B cell (primary cell): ENCODE data around the gene PPP1R14B. TPM values are rescaled to one million over a fixed set of nuclear protein-coding genes. Genes with fewer than 3 reads are reported as not detected.

Source experiments
- ATAC-seq: fragments of 200-7000 bp; cut with Tn5 transposase; one replicate; pipeline ENCODE4 v1.10.0; 2021; ENCODE audit warnings: low read depth, mild to moderate bottlenecking, moderate number of reproducible peaks, moderate library complexity
- CTCF ChIA-PET: fragments of 350-600 bp; sonication (Branson Sonifier 250); formaldehyde crosslinking; loops from one replicate; lab custom pipeline; 2021; ENCODE audit warnings: antibody characterized with exemption, inconsistent platforms; lab: Charles Lee
- POLR2A ChIA-PET: fragments of 350-600 bp; sonication (Branson Sonifier 250); formaldehyde crosslinking; loops from one replicate; lab custom pipeline; 2021; ENCODE audit warnings: antibody characterized with exemption; lab: Charles Lee
- DNase-seq: peaks from one replicate; pipeline ENCODE4 v3.0.0; 2013
- H2AFZ ChIP-seq: 2 replicates; pipeline ENCODE4 v1.6.1; 2012; ENCODE audit warnings: mild to moderate bottlenecking, low read depth, low read length; ENCODE audit not compliant: insufficient read depth, poor library complexity, severe bottlenecking
- H3K27ac ChIP-seq, 2 donors: 1 replicate in 1 of 2; 2 replicates in 1 of 2; pipeline ENCODE4 v1.5.1; 2012 to 2013; ENCODE audit warnings: low read length in 2 of 2, mild to moderate bottlenecking in 2 of 2, moderate library complexity in 1 of 2
- H3K27me3 ChIP-seq, 4 experiments: fragments of 200-600 bp in 1 of 4; sonication (generic) in 1 of 4; replicated peaks in 1 of 4; 1 replicate in 2 of 4; 2 replicates in 2 of 4; pipeline versions ENCODE4 v1.6.1 to v1.7.0; 2013 to 2016; ENCODE audit warnings: low read length in 3 of 4, mild to moderate bottlenecking in 2 of 4, mixed read lengths in 1 of 4, moderate library complexity in 1 of 4; ENCODE audit not compliant: insufficient read depth in 4 of 4, control insufficient read depth in 3 of 4; ENCODE audit errors: control extremely low read depth in 1 of 4
- H3K36me3 ChIP-seq, 2 experiments: replicated peaks in 1 of 2; 1 replicate in 1 of 2; 2 replicates in 1 of 2; pipeline versions ENCODE4 v1.6.1 to v1.7.1; 2013; ENCODE audit warnings: low read length in 1 of 2; ENCODE audit not compliant: insufficient read depth in 2 of 2, control insufficient read depth in 1 of 2; ENCODE audit errors: control extremely low read depth in 1 of 2, extremely low read depth in 1 of 2
- H3K4me1 ChIP-seq, 2 donors: fragments of 200-600 bp in 1 of 2; sonication (generic) in 1 of 2; 1 replicate in 1 of 2; 2 replicates in 1 of 2; pipeline versions ENCODE4 v1.5.1 to v1.6.1; 2013 to 2017; ENCODE audit warnings: low read length in 2 of 2; ENCODE audit not compliant: control insufficient read depth in 2 of 2, insufficient read depth in 2 of 2
- H3K4me2 ChIP-seq: replicated peaks from 2 replicates; pipeline ENCODE3; 2012; ENCODE audit warnings: mild to moderate bottlenecking, low read depth, low read length; ENCODE audit not compliant: poor library complexity, severe bottlenecking
- H3K4me3 ChIP-seq, 5 experiments: fragments of 200-600 bp in 1 of 5; sonication (generic) in 1 of 5; 1 replicate in 3 of 5; 2 replicates in 2 of 5; pipeline versions ENCODE4 v1.5.1 to v1.7.0; 2011 to 2016; ENCODE audit warnings: low read length in 4 of 5, mild to moderate bottlenecking in 4 of 5, low read depth in 2 of 5, control low read depth in 1 of 5, moderate library complexity in 1 of 5; ENCODE audit not compliant: insufficient read depth in 1 of 5; ENCODE audit errors: control extremely low read depth in 1 of 5, extremely low read depth in 1 of 5
- H3K79me2 ChIP-seq: fragments of 200-600 bp; sonication (generic); one replicate; pipeline ENCODE4 v1.6.0; 2016; ENCODE audit warnings: low read length; ENCODE audit not compliant: control insufficient read depth, insufficient read depth
- H3K9ac ChIP-seq: fragments of 200-600 bp; sonication (generic); 2 replicates; pipeline ENCODE4 v1.6.1; 2017; ENCODE audit warnings: mild to moderate bottlenecking, low read length, moderate library complexity
- H3K9me3 ChIP-seq, 3 donors: one replicate each; pipeline versions ENCODE4 v1.6.1 to v1.7.1; 2013; ENCODE audit warnings: low read length in 2 of 3; ENCODE audit not compliant: control insufficient read depth in 2 of 3, insufficient read depth in 1 of 3; ENCODE audit errors: control extremely low read depth in 1 of 3
- H4K20me1 ChIP-seq: 2 replicates; pipeline ENCODE4 v1.6.0; 2012; ENCODE audit warnings: mild to moderate bottlenecking, low read length; ENCODE audit not compliant: insufficient read depth, control insufficient read depth, poor library complexity, severe bottlenecking
- H3K27ac Mint-ChIP-seq: one replicate; pipeline ENCODE4 v1.8.0; 2021; ENCODE audit warnings: mixed read lengths
- H3K27me3 Mint-ChIP-seq: one replicate; pipeline ENCODE4 v1.8.0; 2021; ENCODE audit warnings: mixed read lengths
- H3K4me1 Mint-ChIP-seq: one replicate; pipeline ENCODE4 v1.8.0; 2021; ENCODE audit warnings: mixed read lengths
- H3K4me3 Mint-ChIP-seq: one replicate; pipeline ENCODE4 v1.8.0; 2021; ENCODE audit warnings: mixed read lengths
- H3K9me3 Mint-ChIP-seq: one replicate; pipeline ENCODE4 v1.8.0; 2022; ENCODE audit warnings: mixed read lengths; ENCODE audit not compliant: insufficient read depth
- EZH2 ChIP-seq: IDR thresholded peaks from 2 replicates; pipeline ENCODE4 v1.6.1; 2012; ENCODE audit warnings: borderline replicate concordance, low read depth, mild to moderate bottlenecking, moderate library complexity, low read length; ENCODE audit not compliant: insufficient read depth, poor library complexity, severe bottlenecking
- WGBS: methylation state at CpG from one replicate; pipeline ENCODE4 v1.1.5; 2013; ENCODE audit warnings: missing lambda C conversion rate; ENCODE audit not compliant: insufficient coverage; 5-methylcytosine and 5-hydroxymethylcytosine counted together
- intact Hi-C: fragments of 100-400 bp; cut with micrococcal nuclease; formaldehyde crosslinking; loops from one replicate; pipeline ENCODE4 v1.10.0; 2022
- polyA plus RNA-seq: library from polyadenylated mRNA; depleted of rRNA; stranded (reverse); fragments of >200 nt; gene quantifications from 2 replicates; pipeline ENCODE4 v1.2.3, GENCODE V29; 2012
- total RNA-seq, 2 donors: library from RNA; stranded (reverse); fragments of 120-200 nt in 1 of 2; gene quantifications; 1 replicate in 1 of 2; 2 replicates in 1 of 2; pipeline versions ENCODE4 v1.2.3 to v1.2.4, GENCODE V29; 2013 to 2022
- TF ChIP-seq, protein P1 (sequence below): fragments of 200-600 bp; IDR thresholded peaks from one replicate; pipeline ENCODE4 v1.8.0; 2022; ENCODE audit warnings: antibody characterized with exemption, mild to moderate bottlenecking

PPP1R14B gene
- total and polyA plus RNA-seq, 2 donors (not counting 1 experiment from before 2014, with no cell fraction given), result 41.2 to 51.0 TPM

DNA sequence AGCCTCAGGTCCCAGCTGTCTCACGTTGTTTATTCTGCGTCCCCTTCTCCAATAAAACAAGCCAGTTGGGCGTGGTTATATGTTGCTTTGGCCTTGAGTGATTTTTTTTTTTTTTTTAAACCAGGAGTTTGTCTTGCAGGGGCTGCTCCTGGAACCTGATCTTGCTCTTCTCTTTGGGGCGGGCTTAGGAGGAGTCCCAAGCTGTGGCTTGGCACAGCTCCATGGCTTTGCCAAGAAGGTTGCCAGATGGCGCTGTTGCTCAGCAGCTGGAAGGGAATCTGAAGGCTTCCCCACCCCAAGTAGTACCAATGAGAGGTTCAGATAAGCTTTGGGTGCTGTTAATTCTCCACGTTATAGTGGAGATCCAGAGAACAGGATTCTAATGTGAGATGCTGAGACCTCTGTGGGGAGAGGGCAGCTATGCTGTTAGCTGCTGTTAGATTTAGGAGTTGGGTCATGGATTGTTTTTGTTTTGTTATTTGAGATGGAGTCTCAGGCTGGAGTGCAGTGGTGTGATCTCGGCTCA, 42.2 kb downstream of the PPP1R14B start:
- no peaks in the 10 kb centered on the region for H3K27me3 Mint-ChIP-seq
- peak overlapping the region; percentile 95 for H3K27ac Mint-ChIP-seq
- TF ChIP-seq, protein P1, sequence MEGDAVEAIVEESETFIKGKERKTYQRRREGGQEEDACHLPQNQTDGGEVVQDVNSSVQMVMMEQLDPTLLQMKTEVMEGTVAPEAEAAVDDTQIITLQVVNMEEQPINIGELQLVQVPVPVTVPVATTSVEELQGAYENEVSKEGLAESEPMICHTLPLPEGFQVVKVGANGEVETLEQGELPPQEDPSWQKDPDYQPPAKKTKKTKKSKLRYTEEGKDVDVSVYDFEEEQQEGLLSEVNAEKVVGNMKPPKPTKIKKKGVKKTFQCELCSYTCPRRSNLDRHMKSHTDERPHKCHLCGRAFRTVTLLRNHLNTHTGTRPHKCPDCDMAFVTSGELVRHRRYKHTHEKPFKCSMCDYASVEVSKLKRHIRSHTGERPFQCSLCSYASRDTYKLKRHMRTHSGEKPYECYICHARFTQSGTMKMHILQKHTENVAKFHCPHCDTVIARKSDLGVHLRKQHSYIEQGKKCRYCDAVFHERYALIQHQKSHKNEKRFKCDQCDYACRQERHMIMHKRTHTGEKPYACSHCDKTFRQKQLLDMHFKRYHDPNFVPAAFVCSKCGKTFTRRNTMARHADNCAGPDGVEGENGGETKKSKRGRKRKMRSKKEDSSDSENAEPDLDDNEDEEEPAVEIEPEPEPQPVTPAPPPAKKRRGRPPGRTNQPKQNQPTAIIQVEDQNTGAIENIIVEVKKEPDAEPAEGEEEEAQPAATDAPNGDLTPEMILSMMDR, result peak; percentile 75
- TF ChIP-seq EZH2, result no peak
- Histone ChIP-seq H3K79me2 (peaks cover 34% of the 10 kb centered on the region), H3K4me2 (peak overlapping the region; percentile 30), H4K20me1 (peaks cover 18% of the 10 kb centered on the region), H3K4me1 (peaks cover 30 to 45% of the 10 kb centered on the region in 2 donors), H3K4me3 (no peak overlapping the region), H3K27ac (peak overlapping the region in 1 of 2 donors; percentile 35), H3K36me3 (peaks cover 0 to 47% of the 10 kb centered on the region in 2 experiments), H3K9me3 (no peaks in the 10 kb centered on the region), H3K27me3 (no peaks in the 10 kb centered on the region), H3K9ac (no peak overlapping the region), H2AFZ (no peak overlapping the region)
- ChIA-PET CTCF (interaction anchor here (0.6 to 10.3 kb wide), 39 partner anchors 9 to 450 kb away, joined by 3 to 243 read pairs (median 6); partner anchors contain the start of genes BAD, CATSPERZ, DNAJC4 and ESRRA), POLR2A (interaction anchor here (0.7 to 4.8 kb wide), 11 partner anchors 21 to 448 kb away, joined by 3 to 78 read pairs (median 5); partner anchors contain the start of genes ESRRA, FKBP2, NUDT22 and PPP1R14B)
- peak; percentile 48 for ATAC-seq
- peak; percentile 89 for DNase-seq
- H3K9me3 Mint-ChIP-seq, result no peaks in the 10 kb centered on the region
- H3K4me3 Mint-ChIP-seq, result peak overlapping the region; percentile 80
- intact Hi-C loops, result loop anchor here (1.0 to 10.0 kb wide), 3 partner anchors 65 to 450 kb away; no protein-coding TSS in a partner anchor
- 30% methylated on average over 2 of the region's 7 CpGs for WGBS
- peaks cover 44% of the 10 kb centered on the region for H3K4me1 Mint-ChIP-seq

DNA sequence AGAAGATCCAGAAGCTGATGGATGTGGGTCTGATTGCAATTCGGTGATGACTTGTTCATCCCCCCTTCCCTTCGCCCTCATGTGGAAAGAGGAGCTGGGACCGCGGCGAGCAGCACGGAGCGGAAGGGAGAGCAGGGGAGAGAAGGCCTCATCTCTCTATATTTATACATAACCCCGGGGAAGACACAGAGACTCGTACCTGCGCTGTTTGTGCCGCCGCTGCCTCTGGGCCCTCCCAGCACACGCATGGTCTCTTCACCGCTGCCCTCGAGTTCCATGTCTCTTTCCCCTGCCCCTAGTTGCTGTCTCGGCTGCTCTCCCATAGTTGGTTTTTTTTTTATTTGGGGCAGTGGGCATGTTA, 42.7 kb downstream of the PPP1R14B start:
- H2AFZ ChIP-seq, result no peak overlapping the region
- Mint-ChIP-seq H3K9me3 (no peaks in the 10 kb centered on the region), H3K27ac (peak overlapping the region; percentile 26), H3K4me3 (no peak overlapping the region), H3K4me1 (peaks cover 41% of the 10 kb centered on the region), H3K27me3 (no peaks in the 10 kb centered on the region)
- no peaks in the 10 kb centered on the region for H3K27me3 ChIP-seq
- H3K4me2 ChIP-seq, result no peak overlapping the region
- POLR2A ChIA-PET, result interaction anchor here (0.7 to 4.8 kb wide), 9 partner anchors 22 to 449 kb away, joined by 3 to 78 read pairs (median 6); partner anchors contain the start of genes ESRRA, FKBP2, NUDT22 and PPP1R14B
- DNase-seq (no peak), ATAC-seq (no peak)
- intact Hi-C loops, result loop anchor here (1.0 to 10.0 kb wide), 3 partner anchors 65 to 451 kb away; no protein-coding TSS in a partner anchor
- peaks cover 29% of the 10 kb centered on the region for H3K79me2 ChIP-seq
- peaks cover 14% of the 10 kb centered on the region for H4K20me1 ChIP-seq
- 97% methylated on average over 6 of the region's 16 CpGs for WGBS
- peaks cover 0 to 47% of the 10 kb centered on the region in 2 experiments for H3K36me3 ChIP-seq
- CTCF ChIA-PET, result interaction anchor here (0.6 to 10.3 kb wide), 38 partner anchors 9 to 450 kb away, joined by 3 to 243 read pairs (median 6); partner anchors contain the start of genes BAD, CATSPERZ, DNAJC4 and ESRRA
- TF ChIP-seq, protein P1, result no peak
- TF ChIP-seq EZH2, result no peak
- no peaks in the 10 kb centered on the region for H3K9me3 ChIP-seq
- peaks cover 30 to 43% of the 10 kb centered on the region in 2 donors for H3K4me1 ChIP-seq
- H3K9ac ChIP-seq, result no peak overlapping the region
- no peak overlapping the region for H3K27ac ChIP-seq
- H3K4me3 ChIP-seq, result no peak overlapping the region
